Activated gamma-delta T cell (primary cell): ENCODE results near the gene MGAT4D.
"Not testable (repeated sequence)": the region's sequence is repeated elsewhere in the genome, so short reads cannot be mapped to it uniquely, and the experiment has no call there.

Experiments used
- DNase-seq: peaks from one replicate; lab custom pipeline; 2025; lab: John Stamatoyannopoulos, UW

MGAT4D gene

GRCh38 chr4:140439644-140440142, 58.4 kb downstream of the MGAT4D start:
- no peak for DNase-seq

GRCh38 chr4:140427919-140428471, 70.1 kb downstream of the MGAT4D start:
- DNase-seq, result no peak

GRCh38 chr4:140427106-140427918, 70.8 kb downstream of the MGAT4D start, which contains the start of gene CLGN:
TSS of gene CLGN (minus strand) at chr4:140427648. CDS start at chr4:140413078, 14,570 bp downstream.
- peak; percentile 8 for DNase-seq

- peak; percentile 2 for DNase-seq
Observed at GRCh38 chr4:140426610-140427105, 71.4 kb downstream of the MGAT4D start.

GRCh38 chr4:140423106-140423505, 75.0 kb downstream of the MGAT4D start:
- DNase-seq, result no peak

- not testable (repeated sequence) for DNase-seq
Observed at GRCh38 chr4:140413130-140413969, 84.7 kb downstream of the MGAT4D start.

- DNase-seq, result no peak
Observed at GRCh38 chr4:140408974-140409373, 89.1 kb downstream of the MGAT4D start.

- DNase-seq, result no peak
Observed at GRCh38 chr4:140406292-140406691, 91.8 kb downstream of the MGAT4D start.

GRCh38 chr4:140400111-140400510, 98.0 kb downstream of the MGAT4D start:
- DNase-seq, result no peak

- no peak for DNase-seq
Observed at GRCh38 chr4:140395668-140396067, 102.4 kb downstream of the MGAT4D start.
